GF-D8 (cell line): ENCODE measurements around the gene EPB41L4B.
"Not testable (repeated sequence)": the region's sequence is repeated elsewhere in the genome, so short reads cannot be mapped to it uniquely, and the experiment has no call there.

Source experiments
- DNase-seq: peaks from one replicate; lab custom pipeline; 2025; lab: John Stamatoyannopoulos, UW

Gene EPB41L4B

DNA sequence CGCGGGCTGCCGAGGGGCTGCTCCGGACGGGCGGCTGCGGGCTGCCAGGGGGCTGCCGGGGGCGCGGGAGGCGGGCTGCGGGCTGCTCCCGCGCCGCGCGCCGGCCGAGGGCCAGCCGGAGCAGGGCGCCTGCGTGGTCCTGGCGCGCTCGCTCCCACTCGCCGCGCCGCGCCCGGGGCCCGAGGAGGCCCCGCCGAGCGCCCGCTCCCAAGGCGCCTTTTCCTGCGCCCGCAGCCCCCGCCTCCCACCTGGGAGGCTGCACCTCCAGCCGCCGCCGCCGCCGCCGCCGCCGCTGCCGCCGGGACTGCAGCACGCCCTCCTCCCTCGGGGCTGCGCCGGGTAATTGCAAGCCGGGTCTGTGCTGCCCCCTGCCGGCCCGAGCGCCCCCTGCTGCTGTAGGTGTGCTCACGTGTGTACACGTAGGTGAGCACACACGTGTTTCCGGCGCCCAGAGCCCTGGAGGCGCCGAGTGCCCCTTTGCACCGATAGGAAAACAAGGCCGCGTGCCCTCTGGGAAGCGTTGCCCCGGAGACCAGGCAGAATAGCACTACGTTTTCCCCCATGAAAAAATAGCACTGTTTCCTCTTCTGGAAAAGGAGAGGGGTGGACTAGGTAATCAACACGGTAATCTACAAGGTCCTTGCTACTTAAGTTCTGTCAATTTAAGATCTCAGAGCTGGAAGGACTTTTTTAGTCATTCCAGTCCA, at the start of gene EPB41L4B:
Gene EPB41L4B, minus strand, starts transcription at position 318 of the 707 bp plus-strand sequence. CDS start 613 bp downstream, outside the sequence.
- DNase-seq, result no peak

DNA sequence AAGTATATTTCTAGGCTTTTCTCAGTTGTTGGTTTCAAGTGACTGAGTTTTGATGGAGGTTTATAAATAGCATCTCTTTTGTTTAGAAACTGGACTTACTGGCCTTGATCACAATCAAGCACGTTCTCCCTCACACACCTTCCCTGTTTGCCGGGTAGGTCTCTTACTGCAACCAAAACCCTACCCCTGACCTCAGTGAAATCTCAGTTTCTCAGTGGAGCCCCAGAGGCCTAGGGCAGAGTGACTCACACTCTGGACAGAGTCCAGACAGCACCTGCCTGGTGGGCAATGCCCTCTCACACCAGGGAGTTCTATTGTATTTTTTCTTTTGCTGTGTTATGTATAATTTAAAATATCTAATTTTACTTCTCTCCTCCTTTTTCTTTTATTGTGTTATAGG, 48.4 kb upstream of the EPB41L4B start:
- no peak for DNase-seq

DNA sequence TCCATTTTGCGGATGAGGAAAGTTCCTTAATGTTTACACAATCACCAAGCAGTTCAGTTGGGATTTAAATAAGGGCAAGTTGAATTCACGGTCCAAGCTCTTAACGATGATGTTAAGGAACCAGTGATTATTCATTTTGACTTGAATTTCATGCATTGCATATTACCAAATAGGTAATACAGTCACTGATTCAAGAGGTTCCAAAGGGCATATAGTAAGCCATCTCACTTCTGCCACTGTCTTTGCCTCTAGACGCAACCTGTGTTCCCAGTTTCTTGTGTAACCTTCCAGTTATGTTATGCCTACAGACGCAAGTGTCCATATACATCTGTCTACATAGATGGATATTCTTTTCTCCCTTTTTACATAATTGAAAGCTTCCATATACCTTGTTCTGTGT, 39.9 kb upstream of the EPB41L4B start:
- no peak for DNase-seq

DNA sequence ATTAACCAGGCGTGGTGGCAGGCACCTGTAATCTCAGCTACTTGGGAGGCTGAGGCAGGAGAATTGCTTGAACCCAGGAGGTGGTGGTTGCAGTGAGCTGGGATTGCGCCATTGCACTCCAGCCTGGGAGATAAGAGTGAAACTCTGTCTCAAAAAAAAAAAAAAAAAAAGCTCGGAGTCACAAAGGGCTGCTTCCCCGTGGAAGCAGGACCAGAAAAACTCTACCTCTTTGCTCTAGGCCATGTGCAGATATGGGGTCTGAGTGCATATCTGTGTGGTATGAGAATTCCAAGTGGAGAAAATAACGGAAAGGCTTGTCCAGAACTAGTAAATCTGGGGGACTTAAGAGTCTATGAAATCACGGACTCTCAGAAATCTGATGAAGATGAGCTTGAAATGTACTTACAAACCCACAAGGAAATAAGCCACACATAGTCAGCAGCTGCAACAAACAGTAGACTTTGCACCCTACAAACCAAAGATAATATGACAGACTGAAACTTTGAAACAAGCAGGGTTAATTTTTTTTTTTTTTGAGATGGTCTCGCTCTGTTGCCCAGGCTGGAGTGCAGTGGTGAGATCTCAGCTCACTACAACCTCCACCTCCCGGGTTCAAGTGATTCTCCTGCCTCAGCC, 38.2 kb upstream of the EPB41L4B start:
- DNase-seq, result not testable (repeated sequence)

DNA sequence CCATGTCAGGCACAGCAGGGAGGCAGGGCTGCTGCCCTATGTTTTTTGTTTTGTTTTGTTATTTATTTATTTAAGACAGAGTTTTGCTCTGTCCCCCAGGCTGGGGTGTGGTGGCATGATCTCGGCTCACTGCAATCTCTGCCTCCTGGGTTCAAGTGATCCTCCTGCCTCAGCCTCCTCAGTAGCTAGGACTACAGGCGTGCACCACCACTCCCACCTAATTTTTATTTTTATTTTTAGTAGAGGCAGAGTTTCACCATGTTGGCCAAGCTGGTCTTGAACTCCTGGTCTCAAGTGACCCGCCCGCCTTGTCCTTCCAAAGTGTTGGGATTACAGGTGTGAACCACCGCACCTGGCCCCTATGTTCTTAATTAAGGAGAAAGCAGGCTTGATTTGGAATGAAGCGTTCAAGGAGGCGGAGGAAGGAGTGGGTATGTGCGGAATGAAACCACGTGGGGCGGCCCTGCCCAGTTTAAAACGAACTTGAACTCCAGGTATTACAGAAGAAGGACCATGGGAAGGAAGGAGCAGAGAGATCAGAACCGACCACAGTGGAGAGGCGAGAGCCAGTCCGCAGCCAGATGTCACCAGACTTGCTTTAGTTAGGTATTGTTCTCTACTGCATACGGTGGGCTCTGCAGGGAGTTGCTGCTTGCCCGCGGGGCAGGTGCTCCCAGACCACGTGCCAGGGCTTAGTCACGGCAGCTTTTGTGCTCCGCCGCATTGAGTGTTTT, 34.9 kb upstream of the EPB41L4B start:
- no peak for DNase-seq

- DNase-seq, result no peak
Measured at GRCh38 chr9:109354190-109354589, 33.3 kb upstream of the EPB41L4B start.

DNA sequence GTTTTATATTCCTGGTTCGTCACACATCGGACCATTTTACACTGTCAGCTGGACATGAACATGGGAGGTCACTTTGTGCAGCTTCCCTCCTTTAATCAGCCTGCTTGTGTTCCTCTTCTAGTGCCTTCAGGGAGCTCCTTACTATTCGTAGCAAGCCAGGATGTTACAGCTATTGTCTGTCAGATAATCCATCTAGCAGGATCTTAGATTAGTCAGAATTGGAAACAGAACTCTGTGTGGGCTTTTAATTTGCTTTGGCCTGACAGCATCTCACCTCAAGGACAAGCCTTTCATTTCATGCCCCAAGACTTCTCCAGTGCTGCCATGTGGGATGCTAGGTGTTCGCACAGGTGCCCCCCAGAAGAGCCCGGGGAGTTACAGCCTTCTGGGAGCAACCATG, 30.2 kb upstream of the EPB41L4B start:
- no peak for DNase-seq

- DNase-seq, result no peak
Measured at GRCh38 chr9:109349421-109349846, 28.6 kb upstream of the EPB41L4B start.

DNA sequence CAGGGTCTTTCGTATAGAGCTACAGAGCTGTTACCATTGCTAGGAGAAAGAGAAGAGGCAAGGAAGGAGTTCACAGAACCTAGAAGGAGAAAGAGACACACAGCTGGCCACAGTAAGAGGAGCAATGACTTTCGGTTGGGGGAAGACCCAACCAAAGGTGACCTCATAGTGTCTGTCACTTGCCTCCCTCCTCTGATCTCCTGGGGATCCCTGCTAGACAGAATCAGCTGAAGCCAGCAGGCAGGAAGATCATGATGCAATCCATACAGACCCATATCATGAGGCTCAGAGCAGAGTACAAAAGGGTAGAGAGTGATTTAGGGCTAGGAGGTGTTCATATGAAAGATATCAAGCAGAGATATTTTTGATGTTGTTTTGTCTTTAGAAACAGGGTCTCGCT, 26.0 kb upstream of the EPB41L4B start:
- DNase-seq, result no peak

GRCh38 chr9:109344866-109345265, 24.0 kb upstream of the EPB41L4B start:
- no peak for DNase-seq

- DNase-seq, result no peak
Measured at GRCh38 chr9:109342878-109343277, 22.0 kb upstream of the EPB41L4B start.

DNA sequence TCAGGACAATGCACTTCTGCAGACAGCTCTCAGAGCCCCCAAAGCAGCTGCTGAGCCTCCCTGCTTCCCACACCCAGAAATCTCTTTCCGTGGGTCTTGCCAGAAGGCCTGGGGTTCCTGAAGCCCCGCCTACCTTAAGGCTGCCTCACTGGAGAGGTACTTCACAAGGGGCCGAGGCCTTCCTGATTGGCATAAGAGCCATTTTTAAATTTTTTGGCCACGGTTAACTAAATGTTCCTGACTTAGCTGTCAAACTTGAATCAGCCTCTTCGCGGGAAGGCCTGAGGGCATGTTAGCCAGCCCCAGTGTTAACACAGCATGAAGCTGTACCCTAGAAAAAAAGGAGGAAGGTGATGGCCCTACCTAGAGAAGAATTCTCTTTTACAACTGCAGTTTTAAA, 20.7 kb upstream of the EPB41L4B start:
- DNase-seq, result no peak

- DNase-seq, result not testable (repeated sequence)
Measured at GRCh38 chr9:109340979-109341378, 20.1 kb upstream of the EPB41L4B start.

DNA sequence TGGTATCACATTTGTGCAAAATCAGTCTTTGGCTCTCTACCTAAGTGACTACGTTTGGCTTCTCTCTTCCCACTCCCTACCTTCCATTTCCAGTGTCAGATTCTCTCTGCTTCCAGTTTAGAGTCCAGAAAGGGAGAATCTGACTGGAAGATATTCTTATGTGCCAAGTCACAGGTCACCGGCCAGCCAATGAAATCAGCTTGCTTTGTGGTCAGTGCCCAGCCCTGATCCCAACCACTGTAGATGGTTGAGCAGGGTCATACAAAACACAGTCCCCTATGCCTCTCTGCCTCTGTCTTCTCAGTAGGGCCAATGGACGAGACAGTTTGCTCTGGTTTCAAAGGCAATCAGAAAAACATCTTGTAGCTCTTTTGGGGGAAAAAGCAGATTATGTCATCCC, 15.6 kb upstream of the EPB41L4B start:
- no peak for DNase-seq

GRCh38 chr9:109335929-109336328, 15.1 kb upstream of the EPB41L4B start:
- DNase-seq, result peak; percentile 54

DNA sequence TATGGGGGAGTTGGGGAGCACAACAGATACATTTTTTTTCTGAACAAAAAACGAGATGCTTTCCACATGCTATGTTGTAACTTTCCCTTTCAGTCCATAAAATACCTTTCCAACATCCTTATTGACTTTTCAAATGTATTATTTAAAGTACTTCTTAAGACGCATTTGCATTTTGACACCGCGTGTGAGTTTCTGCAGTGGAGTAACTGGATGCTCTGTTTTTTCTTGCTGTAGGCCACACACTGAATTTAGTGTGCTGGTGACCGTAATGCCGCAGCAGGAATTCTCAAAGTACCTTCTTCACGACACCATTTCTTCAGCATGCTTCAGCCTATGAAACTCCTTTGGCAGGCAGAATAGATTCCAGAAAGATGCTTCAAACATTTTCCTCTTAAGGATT, 14.3 kb upstream of the EPB41L4B start:
- no peak for DNase-seq

- no peak for DNase-seq
Measured at GRCh38 chr9:109331353-109331752, 10.5 kb upstream of the EPB41L4B start.

GRCh38 chr9:109329638-109330258, 8.9 kb upstream of the EPB41L4B start:
- DNase-seq, result no peak

- DNase-seq, result no peak
Measured at GRCh38 chr9:109328978-109329637, 8.2 kb upstream of the EPB41L4B start.

DNA sequence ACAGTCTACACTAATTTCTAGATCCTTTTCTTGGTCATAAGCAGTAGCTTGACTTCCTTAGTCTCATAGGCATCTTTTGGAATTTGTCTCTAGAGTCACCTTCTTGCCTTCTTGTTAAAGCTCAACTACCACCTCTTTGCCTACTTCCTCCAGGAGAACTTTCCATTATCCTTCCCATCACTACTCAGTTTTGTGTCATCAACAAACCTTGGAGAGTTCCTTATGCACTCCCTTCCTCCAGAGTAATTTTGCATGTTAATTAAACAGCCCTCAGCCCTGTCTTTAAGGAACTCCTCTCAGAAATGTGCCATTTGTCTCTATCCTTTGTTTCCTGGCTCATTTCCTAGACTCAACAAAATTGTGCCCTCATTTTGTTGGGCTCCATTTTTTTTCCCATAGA, 4.2 kb upstream of the EPB41L4B start:
- no peak for DNase-seq

- DNase-seq, result no peak
Measured at GRCh38 chr9:109323771-109324170, 2.9 kb upstream of the EPB41L4B start.

GRCh38 chr9:109321727-109322126, 868 bp upstream of the EPB41L4B start:
- DNase-seq, result no peak
